Ovary (tissue), 9 donors: ENCODE measurements around the gene DACT3. TPM values are rescaled to one million over a fixed set of nuclear protein-coding genes. Genes with fewer than 3 reads are reported as not detected.

ENCODE experiments used
- DNase-seq, 5 donors: peaks; one replicate each; pipeline ENCODE4 v3.0.0-alpha.2; 2019 to 2020
- H3K27ac ChIP-seq, 2 donors: fragments of 200-600 bp; one replicate each; pipeline versions ENCODE4 v1.5.1 to v1.8.0; 2019 to 2022
- H3K27me3 ChIP-seq: fragments of 200-600 bp; one replicate; pipeline ENCODE4 v1.8.0; 2022
- H3K36me3 ChIP-seq: fragments of 200-600 bp; sonication (generic); one replicate; pipeline ENCODE4 v1.5.1; 2019
- H3K4me1 ChIP-seq: one replicate; pipeline ENCODE4 v1.8.1; 2013; ENCODE audit warnings: mild to moderate bottlenecking, moderate library complexity; ENCODE audit not compliant: insufficient read depth
- H3K4me3 ChIP-seq: fragments of 200-600 bp; sonication (generic); one replicate; pipeline ENCODE4 v1.5.1; 2017
- H3K9me3 ChIP-seq, 2 donors: fragments of 200-600 bp in 1 of 2; sonication (generic) in 1 of 2; one replicate each; pipeline versions ENCODE4 v1.5.1 to v1.8.1; 2013 to 2019; ENCODE audit warnings: mild to moderate bottlenecking in 1 of 2, moderate library complexity in 1 of 2
- CTCF ChIP-seq, 3 donors: fragments of 450-650 bp in 2 of 3; fragments of 200-600 bp in 1 of 3; IDR thresholded peaks; one replicate each; pipeline versions ENCODE4 v1.5.1 to v1.8.0; 2016 to 2022; ENCODE audit warnings: antibody characterized with exemption in 3 of 3, mild to moderate bottlenecking in 1 of 3
- EP300 ChIP-seq: sonication (generic); formaldehyde crosslinking; IDR thresholded peaks from one replicate; pipeline ENCODE4 v1.6.1; 2017; ENCODE audit warnings: antibody characterized with exemption
- POLR2A ChIP-seq: fragments of 450-650 bp; IDR thresholded peaks from one replicate; pipeline ENCODE4 v1.6.1; 2017; ENCODE audit warnings: antibody characterized with exemption, mild to moderate bottlenecking, moderate library complexity
- WGBS, 3 donors: extraction: QIAGEN DNeasy Blood & Tissue Kit in 1 of 3; methylation state at CpG; one replicate each; pipeline versions ENCODE4 v1.1.5 to v1.1.7; 2013 to 2017; 5-methylcytosine and 5-hydroxymethylcytosine counted together
- intact Hi-C, 4 donors: fragments of 100-400 bp; cut with DNase I; formaldehyde crosslinking; loops; one replicate each; pipeline versions ENCODE4 v1.11.0 to v1.15.1; 2022 to 2023
- polyA plus RNA-seq, 2 donors: library from polyadenylated mRNA; stranded (reverse); fragments of 200-250 nt in 1 of 2; fragments of 350-450 nt in 1 of 2; fragmentation: Illumina TruSeq in 1 of 2; extraction: RNeasy Lipid Tissue Mini Kit (QIAGEN cat#74804) in 1 of 2; gene quantifications; one replicate each; pipeline ENCODE4 v1.2.3, GENCODE V29; 2013 to 2014
- total RNA-seq, 7 donors: library from RNA; depleted of rRNA in 2 of 7; stranded (reverse); fragments of >200 nt in 2 of 7; fragmentation: NEBNext Ultra II Directional in 3 of 7; extraction: Animal tissue kit (Norgen Biotek cat#: 25700) in 3 of 7; gene quantifications; one replicate each; pipeline versions ENCODE4 v1.1.0 to v1.2.4, GENCODE V29; 2016 to 2023
- donor health status: DM: no; HTN: no; CAD: no; lungs with moderate emphysema.
- donor health status: DM: no; HTN: no; CAD: no.
- donor health status: Bipolar disorder and iron deficiency.
- donor health status: DM: yes; HTN: yes; CAD: no.
- donor health status: DM: no; HTN: no; CAD: no.
- donor health status: DM: yes; HTN: yes; CAD: no.

The DACT3 gene
- total and polyA plus RNA-seq, 9 donors, result 7.6 to 56.5 (median 20.8) TPM

- H3K27ac ChIP-seq, result no peak overlapping the region
- 73 to 82% (median 78%) methylated on average over 118 to 144 of the region's 144 CpGs for WGBS, 3 donors
- intact Hi-C loops, result no loop called here
- H3K9me3 ChIP-seq, result no peaks in the 10 kb centered on the region
- no peak for TF ChIP-seq EP300
- no peaks in the 10 kb centered on the region for H3K36me3 ChIP-seq
- no peaks in the 10 kb centered on the region for H3K27me3 ChIP-seq
- no peak for DNase-seq
- peaks cover 3% of the 10 kb centered on the region for H3K4me1 ChIP-seq
- H3K4me3 ChIP-seq, result no peak overlapping the region
Observed at GRCh38 chr19:46648961-46649960, 11.7 kb downstream of the DACT3 start.

DNA sequence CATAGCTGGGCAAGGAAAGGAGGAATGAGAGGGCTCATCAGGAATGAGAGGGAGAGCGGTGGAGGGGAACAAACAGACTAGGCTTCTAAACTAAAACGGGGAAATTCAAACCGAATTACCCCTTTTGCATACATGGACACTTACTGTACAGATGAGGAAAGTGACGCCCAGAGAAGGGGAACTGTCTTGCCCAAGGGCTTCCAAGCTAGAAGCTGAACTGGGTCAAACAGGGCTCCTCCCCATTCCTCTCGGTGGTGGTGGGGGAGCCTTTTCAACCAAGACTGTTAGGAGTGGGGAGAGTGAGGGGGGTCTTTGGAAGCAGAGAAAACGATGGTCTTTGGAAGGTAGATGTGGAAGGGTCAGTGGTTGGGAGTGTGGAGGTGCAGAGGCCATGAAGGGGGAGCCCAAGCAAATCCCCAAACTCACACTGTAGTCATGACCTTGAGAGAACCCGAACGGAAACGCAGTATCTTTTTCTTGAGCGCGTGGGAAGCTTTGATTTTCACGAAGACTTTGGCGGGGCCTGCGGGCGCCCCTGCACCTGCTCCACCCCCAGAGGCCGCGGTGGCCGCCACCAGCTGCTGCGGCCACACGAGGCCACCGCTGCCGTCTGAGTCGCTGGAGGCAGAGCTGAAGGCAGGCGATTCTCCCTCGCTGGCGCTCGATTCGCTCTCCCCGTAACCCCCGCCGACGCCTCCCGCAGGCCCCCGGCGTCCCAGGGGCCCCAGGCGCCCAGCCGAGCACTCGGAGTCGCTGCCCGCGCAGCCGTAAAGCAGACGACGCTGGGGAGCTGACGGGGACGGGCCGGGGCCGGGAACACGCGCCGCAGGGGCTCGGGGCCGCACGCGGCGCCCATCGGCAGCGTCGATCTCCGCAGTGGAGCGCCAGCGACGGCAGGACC lies 12.7 kb downstream of the DACT3 start:
- Histone ChIP-seq H3K9me3 (no peaks in the 10 kb centered on the region), H3K36me3 (no peaks in the 10 kb centered on the region), H3K27me3 (no peaks in the 10 kb centered on the region), H3K27ac (no peak overlapping the region), H3K4me3 (no peak overlapping the region), H3K4me1 (peaks cover 3% of the 10 kb centered on the region)
- intact Hi-C loops, result no loop called here
- 68 to 76% (median 73%) methylated on average over 33 to 63 of the region's 63 CpGs for WGBS, 3 donors
- no peak for TF ChIP-seq EP300
- no peak for TF ChIP-seq CTCF (IDR thresholded peaks at IDR 0.05)
- no peak for TF ChIP-seq POLR2A
- no peak for DNase-seq

DNA sequence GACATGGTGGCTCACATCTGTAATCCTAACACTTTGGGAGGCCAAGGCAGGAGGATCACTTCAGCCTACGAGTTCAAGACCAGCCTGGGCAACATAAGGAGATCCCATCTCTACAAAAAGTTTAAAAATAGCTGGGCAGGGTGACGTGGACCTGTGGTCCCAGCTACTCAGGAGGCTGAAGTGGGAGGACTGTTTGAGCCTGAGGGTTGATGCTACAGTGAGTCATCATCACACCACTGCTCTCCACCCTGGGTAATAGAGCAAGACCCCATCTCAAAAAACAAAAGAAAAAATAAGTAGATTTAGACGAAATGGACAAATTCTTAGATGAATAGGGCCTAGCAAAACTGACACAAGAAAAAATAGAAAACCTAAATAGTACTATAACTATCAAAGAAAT lies 14.6 kb downstream of the DACT3 start:
- Histone ChIP-seq H3K27me3 (no peaks in the 10 kb centered on the region), H3K36me3 (no peaks in the 10 kb centered on the region), H3K4me1 (peaks cover 3% of the 10 kb centered on the region), H3K4me3 (no peak overlapping the region), H3K27ac (no peak overlapping the region), H3K9me3 (no peaks in the 10 kb centered on the region)
- intact Hi-C loops, result no loop called here
- DNase-seq, result no peak
- WGBS, 3 donors, result 87 to 90% (median 89%) methylated on average over 3 of the region's 3 CpGs
- no peak for TF ChIP-seq POLR2A
- TF ChIP-seq CTCF (IDR thresholded peaks at IDR 0.05), result no peak
- TF ChIP-seq EP300, result no peak

DNA sequence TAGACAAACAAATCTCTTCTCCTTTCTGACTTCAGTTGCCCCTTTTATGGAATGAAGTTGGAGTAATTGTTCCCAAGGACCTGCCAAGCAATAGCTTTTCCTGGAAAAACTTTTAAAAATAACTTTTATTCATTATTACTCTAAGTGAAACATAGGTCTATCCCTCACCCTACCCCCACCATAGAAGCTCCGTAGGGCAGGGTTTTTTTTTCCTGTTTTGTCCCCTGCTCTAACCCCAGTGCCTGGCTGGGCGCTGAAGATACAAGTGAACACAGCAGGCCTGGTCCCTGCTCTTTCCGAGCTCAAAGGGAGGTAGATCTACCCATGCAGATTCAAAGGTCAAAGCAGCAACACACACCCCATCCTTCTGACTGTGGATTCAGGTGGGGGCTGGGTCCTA lies 16.3 kb downstream of the DACT3 start:
- H3K4me1 ChIP-seq, result peaks cover 7% of the 10 kb centered on the region
- 10 to 19% (median 13%) methylated on average over 3 of the region's 3 CpGs for WGBS, 3 donors
- DNase-seq, result no peak
- intact Hi-C loops, result no loop called here
- H3K9me3 ChIP-seq, result no peaks in the 10 kb centered on the region
- no peaks in the 10 kb centered on the region for H3K36me3 ChIP-seq
- no peak overlapping the region for H3K4me3 ChIP-seq
- no peaks in the 10 kb centered on the region for H3K27me3 ChIP-seq
- H3K27ac ChIP-seq, result peak overlapping the region in 1 of 2 donors; percentile 17
- TF ChIP-seq CTCF (IDR thresholded peaks at IDR 0.05) (no peak), EP300 (no peak), POLR2A (no peak)
